Naive thymus-derived CD4-positive, alpha-beta T cell (primary cell): ENCODE measurements around the gene GATA2. TPM values are rescaled to one million over a fixed set of nuclear protein-coding genes. Genes with fewer than 3 reads are reported as not detected.

Experiments used
- ATAC-seq: fragments of 150-1000 bp; cut with Tn5 transposase; 2 replicates; pipeline ENCODE4 v1.10.0; 2021; ENCODE audit warnings: mild to moderate bottlenecking, moderate library complexity
- CTCF ChIA-PET: fragments of 350-600 bp; sonication (Branson Sonifier 250); formaldehyde crosslinking; loops from one replicate; lab custom pipeline; 2021; ENCODE audit warnings: antibody characterized with exemption; lab: Charles Lee
- POLR2A ChIA-PET: fragments of 350-600 bp; sonication (Branson Sonifier 250); formaldehyde crosslinking; loops from one replicate; lab custom pipeline; 2021; ENCODE audit warnings: antibody characterized with exemption, inconsistent platforms; lab: Charles Lee
- DNase-seq, 9 donors: peaks; one replicate each; pipeline versions ENCODE4 v3.0.0 to v3.0.0-alpha.2; 2020 to 2022; ENCODE audit warnings: mixed read lengths in 1 of 9
- H3K27ac ChIP-seq: one replicate; pipeline ENCODE4 v1.7.0; 2013; ENCODE audit warnings: mild to moderate bottlenecking, low read depth, low read length, moderate library complexity
- H3K27me3 ChIP-seq, 2 donors: one replicate each; pipeline ENCODE4 v1.7.0; 2013; ENCODE audit warnings: low read length in 2 of 2, mild to moderate bottlenecking in 2 of 2, moderate library complexity in 2 of 2; ENCODE audit not compliant: control insufficient read depth in 2 of 2, insufficient read depth in 2 of 2
- H3K36me3 ChIP-seq, 3 experiments: 1 replicate in 2 of 3; 2 replicates in 1 of 3; pipeline ENCODE4 v1.7.0; 2013; ENCODE audit warnings: low read length in 3 of 3, mild to moderate bottlenecking in 3 of 3, moderate library complexity in 1 of 3; ENCODE audit not compliant: insufficient read depth in 3 of 3, control insufficient read depth in 2 of 3
- H3K4me1 ChIP-seq, 2 donors: one replicate each; pipeline ENCODE4 v1.7.0; 2013; ENCODE audit warnings: low read length in 2 of 2, mild to moderate bottlenecking in 2 of 2, moderate library complexity in 1 of 2; ENCODE audit not compliant: control insufficient read depth in 2 of 2, insufficient read depth in 2 of 2
- H3K4me3 ChIP-seq: 2 replicates; pipeline ENCODE4 v1.7.0; 2013; ENCODE audit warnings: mild to moderate bottlenecking, low read length
- H3K9me3 ChIP-seq, 3 experiments: 1 replicate in 2 of 3; 2 replicates in 1 of 3; pipeline ENCODE4 v1.7.0; 2013; ENCODE audit warnings: low read length in 3 of 3; ENCODE audit not compliant: control insufficient read depth in 2 of 3
- H3K27ac Mint-ChIP-seq, 9 donors: one replicate each; pipeline ENCODE4 v1.8.0; 2020 to 2022; ENCODE audit warnings: mixed read lengths in 9 of 9, mild to moderate bottlenecking in 8 of 9, moderate library complexity in 5 of 9, inconsistent platforms in 2 of 9
- H3K27me3 Mint-ChIP-seq, 5 donors: one replicate each; pipeline ENCODE4 v1.8.0; 2021 to 2022; ENCODE audit warnings: mixed read lengths in 5 of 5, mild to moderate bottlenecking in 1 of 5
- H3K36me3 Mint-ChIP-seq, 5 donors: one replicate each; pipeline ENCODE4 v1.8.0; 2020 to 2022; ENCODE audit warnings: mixed read lengths in 5 of 5, mild to moderate bottlenecking in 3 of 5, inconsistent platforms in 1 of 5
- H3K4me1 Mint-ChIP-seq, 7 donors: one replicate each; pipeline ENCODE4 v1.8.0; 2020 to 2022; ENCODE audit warnings: mixed read lengths in 7 of 7, mild to moderate bottlenecking in 3 of 7, inconsistent platforms in 1 of 7
- H3K4me3 Mint-ChIP-seq, 10 donors: one replicate each; pipeline ENCODE4 v1.8.0; 2020 to 2022; ENCODE audit warnings: mild to moderate bottlenecking in 10 of 10, mixed read lengths in 10 of 10, moderate library complexity in 6 of 10, inconsistent platforms in 2 of 10
- H3K9me3 Mint-ChIP-seq, 11 donors: one replicate each; pipeline ENCODE4 v1.8.0; 2020 to 2022; ENCODE audit warnings: mixed read lengths in 11 of 11, mild to moderate bottlenecking in 4 of 11, inconsistent platforms in 1 of 11, moderate library complexity in 1 of 11
- intact Hi-C, 2 donors: fragments of 100-400 bp; cut with micrococcal nuclease; formaldehyde crosslinking; loops; one replicate each; pipeline ENCODE4 v1.15.1; 2023
- polyA plus RNA-seq, 2 donors: library from polyadenylated mRNA; unstranded; fragments of 300-500 nt; fragmentation: Illumina TruSeq; gene quantifications; one replicate each; pipeline ENCODE4 v1.2.3, GENCODE V29; 2021
- total RNA-seq, 6 experiments: library from RNA in 5 of 6; stranded (reverse) in 5 of 6; gene quantifications; 1 replicate in 5 of 6; 2 replicates in 1 of 6; pipeline ENCODE4 v1.2.3 and lab custom pipeline; 2021 to 2026

The GATA2 gene
- total and polyA plus RNA-seq, 7 experiments from 2014 or later = 0.30 to 70.9 (median 14.0) TPM; not detected in 4

GRCh38 chr3:128445357-128445756, 47.6 kb downstream of the GATA2 start:
- peaks cover 17 to 41% (median 33%) of the 10 kb centered on the region in 7 donors for H3K4me1 Mint-ChIP-seq
- no peak for DNase-seq
- peaks cover 0 to 20% (median 0%) of the 10 kb centered on the region in 3 experiments for H3K9me3 ChIP-seq
- H3K36me3 ChIP-seq = no peaks in the 10 kb centered on the region
- no peak for ATAC-seq
- no peak overlapping the region for H3K4me3 Mint-ChIP-seq
- no peak overlapping the region for H3K4me3 ChIP-seq
- H3K27me3 Mint-ChIP-seq = peaks cover 0 to 3% (median 0%) of the 10 kb centered on the region in 5 donors
- H3K4me1 ChIP-seq = peaks cover 0 to 17% of the 10 kb centered on the region in 2 donors
- ChIA-PET CTCF (no interaction called here), POLR2A (no interaction called here)
- H3K9me3 Mint-ChIP-seq = peaks cover 8 to 45% (median 26%) of the 10 kb centered on the region in 11 donors
- intact Hi-C loops = loop anchor here (5.0 kb wide), 1 partner anchor 42 kb away; no protein-coding TSS in a partner anchor
- H3K27me3 ChIP-seq = no peaks in the 10 kb centered on the region
- H3K36me3 Mint-ChIP-seq = peaks cover 7 to 46% (median 19%) of the 10 kb centered on the region in 5 donors
- peak overlapping the region in 1 of 9 donors; percentile 1 for H3K27ac Mint-ChIP-seq
- no peak overlapping the region for H3K27ac ChIP-seq

GRCh38 chr3:128443771-128444170, 49.2 kb downstream of the GATA2 start:
- H3K4me3 Mint-ChIP-seq = no peak overlapping the region
- peaks cover 0 to 35% (median 19%) of the 10 kb centered on the region in 11 donors for H3K9me3 Mint-ChIP-seq

GRCh38 chr3:128442949-128443348, 50.1 kb downstream of the GATA2 start:
- CTCF ChIA-PET = no interaction called here
- peaks cover 0 to 13% (median 0%) of the 10 kb centered on the region in 3 experiments for H3K9me3 ChIP-seq
- intact Hi-C loops = no loop called here
- no peak overlapping the region for H3K27ac Mint-ChIP-seq
- H3K27ac ChIP-seq = no peak overlapping the region
- no peak overlapping the region for H3K4me3 Mint-ChIP-seq
- H3K4me3 ChIP-seq = no peak overlapping the region
- H3K36me3 ChIP-seq = no peaks in the 10 kb centered on the region
- peaks cover 0 to 30% (median 12%) of the 10 kb centered on the region in 11 donors for H3K9me3 Mint-ChIP-seq
- H3K36me3 Mint-ChIP-seq = peaks cover 3 to 30% (median 12%) of the 10 kb centered on the region in 5 donors
- POLR2A ChIA-PET = no interaction called here
- no peaks in the 10 kb centered on the region for H3K27me3 ChIP-seq
- peaks cover 0 to 9% of the 10 kb centered on the region in 2 donors for H3K4me1 ChIP-seq
- H3K4me1 Mint-ChIP-seq = peaks cover 5 to 19% (median 18%) of the 10 kb centered on the region in 7 donors
- ATAC-seq (no peak), DNase-seq (no peak)
- H3K27me3 Mint-ChIP-seq = peaks cover 6 to 12% (median 12%) of the 10 kb centered on the region in 5 donors

More at GRCh38 chr3:128443771-128444170, 49.2 kb downstream of the GATA2 start:
- ChIA-PET POLR2A (no interaction called here), CTCF (no interaction called here)
- Histone ChIP-seq H3K9me3 (peaks cover 0 to 17% (median 0%) of the 10 kb centered on the region in 3 experiments), H3K27ac (no peak overlapping the region), H3K4me3 (no peak overlapping the region), H3K36me3 (no peaks in the 10 kb centered on the region), H3K4me1 (peaks cover 0 to 12% of the 10 kb centered on the region in 2 donors), H3K27me3 (no peaks in the 10 kb centered on the region)
- DNase-seq (no peak), ATAC-seq (no peak)
- intact Hi-C loops = no loop called here
- peaks cover 6 to 12% (median 11%) of the 10 kb centered on the region in 5 donors for H3K27me3 Mint-ChIP-seq
- H3K27ac Mint-ChIP-seq = no peak overlapping the region
- H3K4me1 Mint-ChIP-seq = peaks cover 11 to 28% (median 25%) of the 10 kb centered on the region in 7 donors
- peaks cover 7 to 36% (median 17%) of the 10 kb centered on the region in 5 donors for H3K36me3 Mint-ChIP-seq

DNA sequence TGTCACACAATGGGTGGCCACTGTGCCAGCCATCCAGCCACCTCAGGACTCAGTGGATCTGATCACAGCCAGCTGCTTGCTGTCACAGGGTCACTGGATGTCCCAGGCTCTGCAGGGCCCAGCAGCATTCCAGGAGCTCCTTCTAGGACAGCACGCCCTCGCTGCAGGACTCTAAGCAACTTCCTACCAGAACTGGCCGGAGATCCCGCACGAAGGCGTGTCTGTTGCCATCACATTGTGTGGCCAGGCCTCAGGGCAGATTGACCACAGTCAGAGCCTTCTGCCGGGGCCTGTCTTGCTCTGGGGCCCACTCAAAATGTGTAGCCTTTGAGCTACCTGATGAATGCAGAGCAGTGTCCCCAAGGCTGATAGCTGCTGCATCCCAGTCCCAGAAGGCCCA, 50.9 kb downstream of the GATA2 start:
- ChIA-PET CTCF (no interaction called here), POLR2A (interaction anchor here (0.6 to 1.0 kb wide), 3 partner anchors 9 to 1889 kb away, joined by 3 to 4 read pairs (median 3); no protein-coding TSS in a partner anchor)
- peaks cover 0 to 4% (median 0%) of the 10 kb centered on the region in 3 experiments for H3K9me3 ChIP-seq
- Mint-ChIP-seq H3K36me3 (peaks cover 0 to 22% (median 8%) of the 10 kb centered on the region in 5 donors), H3K4me1 (peaks cover 2 to 11% (median 9%) of the 10 kb centered on the region in 7 donors), H3K27ac (no peak overlapping the region), H3K9me3 (peaks cover 0 to 24% (median 8%) of the 10 kb centered on the region in 11 donors), H3K27me3 (peaks cover 8 to 12% (median 12%) of the 10 kb centered on the region in 5 donors), H3K4me3 (no peak overlapping the region)
- no peak overlapping the region for H3K27ac ChIP-seq
- H3K27me3 ChIP-seq = no peaks in the 10 kb centered on the region
- intact Hi-C loops = no loop called here
- ATAC-seq (no peak), DNase-seq (no peak)
- no peak overlapping the region for H3K4me3 ChIP-seq
- no peaks in the 10 kb centered on the region for H3K36me3 ChIP-seq
- peaks cover 0 to under 1% of the 10 kb centered on the region in 2 donors for H3K4me1 ChIP-seq

DNA sequence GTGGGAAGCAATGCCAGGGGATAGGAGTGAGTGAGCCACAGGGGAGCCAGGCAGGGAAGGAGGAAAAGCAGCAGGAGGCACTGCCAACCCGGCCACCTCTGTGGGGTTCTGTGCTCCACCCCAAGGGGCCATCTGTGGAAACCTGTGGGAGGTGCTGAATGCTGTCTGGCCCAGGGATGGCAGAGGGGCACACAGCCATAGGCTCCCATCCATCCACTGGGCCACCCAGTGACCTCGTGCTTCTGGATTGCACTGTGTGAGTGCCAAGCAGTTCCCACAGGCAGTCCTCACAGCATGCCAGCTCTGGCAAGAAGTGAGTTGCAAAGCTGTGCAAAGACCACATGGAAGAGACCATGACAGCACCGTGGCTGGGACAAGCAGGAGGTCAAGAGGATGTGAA, 53.8 kb downstream of the GATA2 start:
- Mint-ChIP-seq H3K4me3 (no peak overlapping the region), H3K4me1 (no peaks in the 10 kb centered on the region), H3K27ac (no peak overlapping the region), H3K36me3 (peaks cover 0 to 4% (median 0%) of the 10 kb centered on the region in 5 donors), H3K27me3 (peaks cover 12 to 27% (median 16%) of the 10 kb centered on the region in 5 donors), H3K9me3 (peaks cover 0 to 4% (median 0%) of the 10 kb centered on the region in 11 donors)
- Histone ChIP-seq H3K9me3 (no peaks in the 10 kb centered on the region), H3K4me1 (no peaks in the 10 kb centered on the region), H3K4me3 (no peak overlapping the region), H3K27ac (no peak overlapping the region), H3K27me3 (peaks cover 0 to 3% of the 10 kb centered on the region in 2 donors), H3K36me3 (no peaks in the 10 kb centered on the region)
- POLR2A ChIA-PET = no interaction called here
- intact Hi-C loops = no loop called here
- CTCF ChIA-PET = interaction anchor here (1.5 kb wide), 1 partner anchor 12 kb away, joined by 4 read pairs; no protein-coding TSS in a partner anchor
- no peak for ATAC-seq
- DNase-seq = no peak

- H3K4me1 Mint-ChIP-seq = no peaks in the 10 kb centered on the region
- POLR2A ChIA-PET = no interaction called here
- H3K36me3 ChIP-seq = no peaks in the 10 kb centered on the region
- H3K27me3 ChIP-seq = peaks cover 3 to 9% of the 10 kb centered on the region in 2 donors
- no peaks in the 10 kb centered on the region for H3K4me1 ChIP-seq
- DNase-seq (no peak), ATAC-seq (no peak)
- no peaks in the 10 kb centered on the region for H3K9me3 ChIP-seq
- H3K4me3 Mint-ChIP-seq = no peak overlapping the region
- H3K36me3 Mint-ChIP-seq = peaks cover 0 to 3% (median 0%) of the 10 kb centered on the region in 5 donors
- H3K27ac ChIP-seq = no peak overlapping the region
- peaks cover 17 to 33% (median 18%) of the 10 kb centered on the region in 5 donors for H3K27me3 Mint-ChIP-seq
- peaks cover 0 to 2% (median 0%) of the 10 kb centered on the region in 11 donors for H3K9me3 Mint-ChIP-seq
- H3K4me3 ChIP-seq = no peak overlapping the region
- CTCF ChIA-PET = interaction anchor here (1.5 kb wide), 1 partner anchor 12 kb away, joined by 4 read pairs; no protein-coding TSS in a partner anchor
- no peak overlapping the region for H3K27ac Mint-ChIP-seq
- intact Hi-C loops = no loop called here
Measured at GRCh38 chr3:128438488-128439072, 54.4 kb downstream of the GATA2 start.
